Tongue (tissue), 2 donors: ENCODE results near the gene AXDND1. TPM values are rescaled to one million over a fixed set of nuclear protein-coding genes. Genes with fewer than 3 reads are reported as not detected.
"Not testable (repeated sequence)": the region's sequence is repeated elsewhere in the genome, so short reads cannot be mapped to it uniquely, and the experiment has no call there.

Source experiments
- DNase-seq: peaks from one replicate; pipeline ENCODE4 v3.0.0-alpha.2; 2015
- total RNA-seq: library from RNA; depleted of rRNA; stranded (reverse); fragments of >200 nt; gene quantifications from one replicate; pipeline ENCODE4 v1.2.3, GENCODE V29; 2014

The AXDND1 gene, protein sequence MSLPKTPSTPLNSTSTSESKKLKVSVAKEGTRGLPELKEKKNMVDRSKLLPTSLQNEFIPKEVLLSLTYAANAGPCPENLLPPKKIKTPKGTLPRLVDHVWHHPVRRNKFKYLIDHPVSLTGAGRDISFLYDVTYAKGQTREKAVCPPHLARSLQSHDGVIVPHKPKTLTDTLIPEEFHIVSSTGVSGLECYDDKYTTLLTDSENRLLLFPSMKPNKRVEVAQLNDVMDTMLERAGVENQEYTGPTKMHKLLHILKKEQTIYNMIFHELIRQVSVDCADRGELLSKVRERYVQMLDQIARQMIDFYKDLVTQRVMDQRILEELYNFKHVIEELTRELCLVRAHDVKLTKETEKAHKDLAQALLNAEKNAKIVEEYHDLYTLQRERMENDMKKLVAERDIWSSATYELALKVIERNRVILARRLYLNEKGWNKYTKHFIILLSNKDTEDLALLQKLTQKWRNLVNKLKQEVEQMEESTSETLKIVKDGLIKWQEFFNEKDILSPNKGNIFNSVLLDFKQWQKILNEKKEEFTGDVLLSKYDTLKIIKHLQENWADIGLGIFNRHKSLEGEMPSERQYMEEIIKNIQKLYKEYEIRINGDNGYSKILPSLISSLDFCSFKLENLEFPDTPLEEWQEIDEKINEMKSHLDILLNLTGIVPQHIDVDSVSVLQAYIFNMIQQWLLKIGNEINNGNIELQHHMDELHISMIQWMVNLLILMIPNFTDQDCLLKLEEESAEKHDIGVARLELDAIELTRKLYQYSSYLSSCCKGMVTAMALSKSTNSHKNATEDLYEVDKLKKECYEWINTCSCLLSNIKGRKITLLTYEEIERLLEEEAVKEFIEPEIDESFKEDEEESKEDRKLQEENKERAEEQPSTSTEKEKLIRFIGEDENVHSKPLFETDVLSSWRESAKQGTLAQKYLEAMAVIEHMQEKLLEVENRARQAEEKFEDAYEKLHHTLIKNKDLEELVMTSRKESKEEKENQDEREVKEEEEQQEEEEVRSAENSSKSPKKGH
- total RNA-seq: 0.31 TPM

DNA sequence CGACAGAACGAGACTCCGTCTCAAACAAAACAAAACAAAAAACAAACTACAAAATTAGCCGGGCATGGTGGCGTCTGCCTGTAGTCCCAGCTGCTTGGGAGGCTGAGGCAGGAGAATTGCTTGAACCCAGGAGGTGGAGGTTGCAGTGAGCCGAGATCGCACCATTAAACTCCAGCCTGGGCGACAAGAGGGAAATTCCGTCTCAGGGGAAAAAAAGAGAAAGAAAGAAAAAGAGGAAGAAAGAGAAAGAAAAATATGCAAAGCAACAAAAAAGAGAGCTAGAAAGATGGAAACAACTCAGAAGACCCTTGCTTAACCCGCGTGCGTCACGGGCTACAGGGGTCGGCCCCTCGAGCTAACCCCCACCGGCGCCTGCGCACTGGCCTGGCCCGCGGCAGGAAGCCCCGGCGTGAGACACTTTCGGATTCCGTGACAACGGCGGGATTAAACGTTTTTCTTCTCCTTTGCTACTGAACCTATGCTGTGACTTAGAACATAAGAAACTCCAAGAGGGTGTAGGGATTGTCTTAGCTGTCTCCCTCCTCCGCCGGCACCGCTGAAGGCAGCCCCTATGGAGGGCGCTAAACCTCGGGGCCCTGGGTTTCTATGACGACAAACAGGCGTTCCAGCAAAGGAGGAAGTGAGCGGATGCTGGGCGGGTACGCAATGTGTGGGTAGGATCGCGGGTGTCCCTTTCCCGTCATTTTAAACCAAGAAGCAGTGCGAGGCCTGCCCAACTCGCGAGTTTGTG is at the start of gene AXDND1:
Gene AXDND1 (plus strand): TSS at position 630 of the 751 bp plus-strand sequence. CDS start 539 bp downstream, outside the sequence.
- DNase-seq: peak; percentile 94

- no peak for DNase-seq
Observed at GRCh38 chr1:179318491-179318890, 47.3 kb upstream of the AXDND1 start.

GRCh38 chr1:179321533-179322216 is 44.1 kb upstream of the AXDND1 start:
- no peak for DNase-seq

- DNase-seq: no peak
Observed at GRCh38 chr1:179322557-179322956, 43.2 kb upstream of the AXDND1 start.

GRCh38 chr1:179323436-179323835 is 42.3 kb upstream of the AXDND1 start:
- DNase-seq: no peak

DNA sequence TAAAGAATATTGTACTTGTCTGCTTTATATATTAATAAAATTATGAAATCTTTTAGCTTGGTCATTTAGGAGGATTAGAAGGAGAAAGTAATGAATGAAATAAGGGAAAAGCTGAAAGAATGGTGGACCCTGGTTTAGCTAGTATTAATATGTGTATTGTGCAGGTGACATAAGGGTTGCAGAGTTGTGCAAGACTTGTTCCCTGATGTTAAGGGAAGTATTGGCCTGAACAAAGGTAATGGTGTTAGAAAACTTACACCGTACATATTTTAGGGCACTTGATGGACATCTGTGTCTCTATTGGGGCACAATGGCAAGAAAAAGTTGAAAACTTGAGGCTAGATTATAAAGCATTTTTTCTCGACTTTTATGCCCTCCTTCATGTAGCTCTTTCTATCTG is 39.9 kb upstream of the AXDND1 start:
- DNase-seq: no peak

DNA sequence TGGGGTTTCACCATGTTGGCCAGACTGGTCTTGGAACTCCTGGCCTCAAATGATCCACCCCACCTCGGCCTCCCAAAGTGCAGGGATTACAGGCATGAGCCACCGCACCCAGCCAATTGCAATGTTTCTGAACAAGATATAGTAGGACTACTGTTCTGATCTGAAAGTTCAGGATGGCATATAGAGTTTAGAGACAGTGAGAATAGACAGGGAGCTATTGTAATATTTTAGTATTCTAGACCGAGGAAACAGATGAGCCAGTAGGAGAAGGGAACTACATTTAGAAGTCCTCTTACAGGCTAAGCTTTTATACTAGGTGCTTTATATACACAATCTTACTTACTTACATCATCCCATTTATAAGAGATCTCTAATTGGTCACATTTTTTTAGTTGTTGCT is 39.0 kb upstream of the AXDND1 start:
- DNase-seq: no peak

DNA sequence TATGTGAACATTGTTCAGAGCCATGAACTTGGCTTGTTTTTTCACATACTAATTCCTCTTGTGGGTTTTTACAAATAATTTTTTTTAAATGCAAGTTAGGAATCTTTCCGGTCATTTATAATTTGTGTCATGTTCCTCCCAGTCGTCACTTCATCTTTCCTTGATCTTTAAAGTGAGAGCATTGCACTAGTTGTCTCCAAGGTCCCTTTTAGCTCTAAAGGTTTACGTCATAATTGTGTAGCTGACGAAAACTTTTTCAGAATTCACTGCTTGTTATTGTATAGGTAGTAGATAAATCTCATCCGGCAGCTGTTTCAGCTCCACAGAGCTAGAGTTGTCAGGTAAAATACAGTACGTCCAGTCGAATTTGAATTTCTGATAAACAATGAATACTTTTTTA is 38.6 kb upstream of the AXDND1 start:
- no peak for DNase-seq

- no peak for DNase-seq
Observed at GRCh38 chr1:179327679-179328078, 38.1 kb upstream of the AXDND1 start.

- no peak for DNase-seq
Observed at GRCh38 chr1:179329862-179330261, 35.9 kb upstream of the AXDND1 start.

DNA sequence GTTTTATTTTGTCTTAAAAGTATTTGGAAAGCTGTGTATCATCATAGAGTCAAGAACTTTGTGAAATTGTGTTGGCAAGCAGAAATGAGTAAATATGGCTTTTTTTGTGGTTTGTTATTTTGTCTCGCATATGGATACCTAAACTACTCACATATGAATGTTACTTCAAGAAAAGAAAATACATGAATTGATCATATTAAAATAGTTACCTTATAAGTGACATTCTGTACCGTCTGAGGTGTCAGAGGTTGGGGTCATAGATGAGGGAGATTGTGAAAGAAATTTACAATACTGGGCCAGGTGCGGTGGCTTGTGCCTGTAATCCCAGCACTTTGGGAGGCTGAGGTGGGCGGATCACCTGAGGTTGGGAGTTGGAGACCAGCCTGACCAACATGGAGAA is 31.3 kb upstream of the AXDND1 start:
- no peak for DNase-seq

DNA sequence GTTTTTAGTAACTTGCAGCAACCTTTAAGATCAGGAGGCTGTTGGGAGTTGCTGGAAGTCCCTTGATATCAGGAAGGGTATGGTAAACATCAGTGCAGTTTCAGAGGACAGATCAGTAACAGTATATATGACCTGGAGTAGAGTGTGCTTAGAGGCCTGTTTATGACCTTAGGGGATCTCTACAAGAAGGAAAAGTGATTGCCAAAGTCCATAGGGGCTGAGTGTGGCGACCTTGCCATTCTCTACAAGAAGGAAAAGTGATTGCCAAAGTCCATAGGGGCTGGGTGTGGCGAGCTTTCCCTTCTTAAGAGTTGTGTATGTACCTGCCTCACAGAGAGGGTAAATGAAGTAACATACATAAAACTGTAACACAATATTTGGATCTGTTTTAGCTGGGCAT is 28.5 kb upstream of the AXDND1 start:
- DNase-seq: no peak

- no peak for DNase-seq
Observed at GRCh38 chr1:179337942-179338560, 27.7 kb upstream of the AXDND1 start.

DNA sequence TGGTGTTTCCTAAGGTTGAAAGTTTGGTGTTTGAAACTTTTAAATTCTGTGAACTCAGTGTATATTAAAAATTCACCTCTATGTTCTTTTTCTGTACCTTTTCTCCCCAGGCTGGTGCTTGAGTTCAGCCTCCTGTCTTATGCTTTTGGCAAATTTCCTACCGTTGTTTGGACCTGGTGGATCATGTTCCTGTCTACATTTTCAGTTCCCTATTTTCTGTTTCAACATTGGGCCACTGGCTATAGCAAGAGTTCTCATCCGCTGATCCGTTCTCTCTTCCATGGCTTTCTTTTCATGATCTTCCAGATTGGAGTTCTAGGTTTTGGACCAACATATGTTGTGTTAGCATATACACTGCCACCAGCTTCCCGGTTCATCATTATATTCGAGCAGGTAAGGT is 24.9 kb upstream of the AXDND1 start:
- DNase-seq: no peak

- no peak for DNase-seq
Observed at GRCh38 chr1:179341943-179342547, 23.7 kb upstream of the AXDND1 start.

GRCh38 chr1:179342740-179343404 is 22.9 kb upstream of the AXDND1 start:
- no peak for DNase-seq

- DNase-seq: no peak
Observed at GRCh38 chr1:179351281-179351680, 14.5 kb upstream of the AXDND1 start.

DNA sequence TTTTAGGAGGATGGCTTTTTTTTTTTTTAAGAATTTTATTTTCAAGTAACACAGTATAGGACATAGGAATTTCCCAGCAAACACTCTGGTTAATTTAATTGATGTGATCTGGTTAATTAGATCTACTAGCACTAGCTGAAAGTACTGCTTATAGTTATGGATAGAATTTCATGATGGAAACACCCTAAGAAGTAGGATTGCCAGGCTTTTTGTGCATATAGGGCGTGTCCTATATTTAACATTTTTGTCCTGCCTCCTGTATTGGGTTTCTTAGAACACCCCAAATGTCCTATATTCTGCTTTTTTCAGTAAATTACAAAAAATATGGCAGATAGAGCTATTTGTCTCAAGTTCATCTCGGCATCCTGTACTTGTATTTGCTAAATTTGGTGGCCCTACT is 13.5 kb upstream of the AXDND1 start:
- DNase-seq: no peak

GRCh38 chr1:179353546-179353945 is 12.2 kb upstream of the AXDND1 start:
- peak; percentile 71 for DNase-seq

GRCh38 chr1:179361631-179362030 is 4.1 kb upstream of the AXDND1 start:
- DNase-seq: not testable (repeated sequence)
